NB4 (cell line): ENCODE results near the gene DGKH.

Experiments used
- MAX ChIP-seq: IDR thresholded peaks from 2 replicates; pipeline ENCODE4 v1.6.1; 2011; ENCODE audit warnings: low read depth, low read length
- MYC ChIP-seq: IDR thresholded peaks from 2 replicates; pipeline ENCODE4 v1.6.1; 2011; ENCODE audit warnings: low read depth, low read length
- POLR2A ChIP-seq: IDR thresholded peaks from 2 replicates; pipeline ENCODE4 v1.6.1; 2011; ENCODE audit warnings: mild to moderate bottlenecking; ENCODE audit not compliant: insufficient read length; ENCODE audit errors: extremely low read depth
- TF ChIP-seq, protein P1 (sequence below): IDR thresholded peaks from one replicate; pipeline ENCODE4 v1.5.1; 2012; ENCODE audit warnings: low read depth, low read length

DNA sequence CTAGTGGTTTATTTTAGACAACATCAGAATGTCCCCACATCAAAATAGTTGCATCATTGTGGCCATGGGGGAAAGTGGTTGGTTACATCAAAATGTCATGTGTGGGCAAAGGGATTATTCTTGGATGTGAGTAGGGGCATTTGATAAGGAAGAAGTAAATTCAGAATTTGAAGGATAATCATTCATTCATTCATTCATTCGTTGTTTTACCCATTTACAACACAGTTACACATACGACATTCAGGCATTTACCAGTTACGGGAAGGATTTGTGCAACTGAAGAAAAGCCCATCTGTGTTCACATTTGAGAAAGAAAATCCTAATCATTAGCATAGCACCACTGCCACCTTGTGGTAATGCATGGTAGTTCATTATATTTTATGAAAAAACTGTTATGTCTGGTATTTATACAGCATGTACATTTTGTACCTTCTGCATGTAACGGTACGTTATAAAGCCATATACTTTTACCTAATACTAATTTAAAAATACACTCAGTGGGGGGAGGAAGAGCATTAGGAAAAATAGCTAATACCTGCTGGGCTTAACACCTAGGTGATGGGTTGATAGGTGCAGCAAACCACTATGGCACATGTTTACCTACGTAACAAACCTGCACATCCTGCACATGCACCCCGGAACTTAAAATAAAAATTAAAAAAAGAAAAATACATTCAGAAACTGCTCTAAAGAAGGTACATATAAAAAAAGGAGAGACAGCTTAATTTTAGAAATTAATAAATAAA is 62.1 kb downstream of the DGKH start:
- TF ChIP-seq, protein P1, sequence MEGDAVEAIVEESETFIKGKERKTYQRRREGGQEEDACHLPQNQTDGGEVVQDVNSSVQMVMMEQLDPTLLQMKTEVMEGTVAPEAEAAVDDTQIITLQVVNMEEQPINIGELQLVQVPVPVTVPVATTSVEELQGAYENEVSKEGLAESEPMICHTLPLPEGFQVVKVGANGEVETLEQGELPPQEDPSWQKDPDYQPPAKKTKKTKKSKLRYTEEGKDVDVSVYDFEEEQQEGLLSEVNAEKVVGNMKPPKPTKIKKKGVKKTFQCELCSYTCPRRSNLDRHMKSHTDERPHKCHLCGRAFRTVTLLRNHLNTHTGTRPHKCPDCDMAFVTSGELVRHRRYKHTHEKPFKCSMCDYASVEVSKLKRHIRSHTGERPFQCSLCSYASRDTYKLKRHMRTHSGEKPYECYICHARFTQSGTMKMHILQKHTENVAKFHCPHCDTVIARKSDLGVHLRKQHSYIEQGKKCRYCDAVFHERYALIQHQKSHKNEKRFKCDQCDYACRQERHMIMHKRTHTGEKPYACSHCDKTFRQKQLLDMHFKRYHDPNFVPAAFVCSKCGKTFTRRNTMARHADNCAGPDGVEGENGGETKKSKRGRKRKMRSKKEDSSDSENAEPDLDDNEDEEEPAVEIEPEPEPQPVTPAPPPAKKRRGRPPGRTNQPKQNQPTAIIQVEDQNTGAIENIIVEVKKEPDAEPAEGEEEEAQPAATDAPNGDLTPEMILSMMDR, result peak; percentile 41
- TF ChIP-seq MAX (peak; percentile 25; the same call in 1 of the 2 replicates), POLR2A (no peak), MYC (0 out of 2 replicates have a peak, but pooled peaks have one; percentile 16)
